Inferior parietal cortex (tissue), 1 donor: ENCODE data around the gene CCR3.

Source experiments
- DNase-seq: peaks from one replicate; pipeline ENCODE4 v3.0.0-alpha.2; 2016; ENCODE audit errors: extremely low spot score

The CCR3 gene

GRCh38 chr3:46221391-46221790 is 20.9 kb upstream of the CCR3 start:
- no peak for DNase-seq

DNA sequence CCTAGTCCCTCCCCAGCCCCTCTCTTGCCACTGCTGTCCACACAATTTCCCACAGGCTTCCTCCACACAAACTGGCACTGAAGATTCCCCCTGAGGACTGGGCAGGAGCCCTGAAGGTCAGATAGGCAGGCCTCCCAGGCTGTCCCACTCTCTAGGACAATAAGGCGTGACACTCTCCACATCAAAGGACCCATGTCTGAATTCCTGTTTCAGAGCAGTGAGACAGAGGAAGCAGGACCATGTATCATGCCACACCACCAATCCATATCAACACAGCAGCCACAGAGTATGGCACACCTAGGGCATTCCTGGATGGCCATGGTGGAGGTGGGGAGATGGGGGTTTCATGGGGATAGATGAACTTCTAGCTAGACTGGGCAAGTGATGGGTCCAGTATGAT is 20.3 kb upstream of the CCR3 start:
- DNase-seq, result no peak

DNA sequence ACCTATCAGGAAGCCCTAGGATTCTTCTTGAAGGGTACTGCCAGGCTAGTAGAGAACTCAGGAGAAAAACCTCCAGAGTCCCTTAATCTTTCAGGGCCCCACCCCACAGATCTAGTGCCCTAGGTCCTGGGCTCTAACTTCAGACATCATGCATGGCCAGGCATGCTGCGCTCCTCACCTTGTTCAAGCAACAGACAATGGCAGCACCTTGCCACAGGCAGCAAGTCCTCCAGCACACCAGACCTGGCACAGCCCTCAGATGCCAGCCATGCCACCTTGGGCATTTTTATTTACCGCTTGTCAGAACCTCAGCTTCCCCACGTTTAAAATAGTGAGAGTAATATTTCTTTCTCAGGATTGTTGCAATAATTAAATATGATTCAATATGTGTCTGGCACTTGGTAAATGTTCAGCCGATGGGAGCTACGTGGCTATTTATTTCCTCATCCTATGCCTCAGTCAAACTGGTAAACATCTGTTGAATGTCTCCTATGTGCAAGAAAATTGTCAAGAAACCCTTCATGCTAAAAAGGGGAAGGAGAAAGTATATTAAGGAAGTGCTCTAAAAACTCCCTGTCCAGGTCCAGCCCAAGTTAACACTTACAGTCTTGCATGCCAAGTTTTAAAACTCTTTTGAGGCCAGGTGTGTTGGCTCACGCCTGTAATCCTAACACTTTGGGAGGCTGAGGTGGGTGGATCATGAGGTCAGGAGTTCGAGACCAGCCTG is 19.7 kb upstream of the CCR3 start:
- DNase-seq, result no peak

DNA sequence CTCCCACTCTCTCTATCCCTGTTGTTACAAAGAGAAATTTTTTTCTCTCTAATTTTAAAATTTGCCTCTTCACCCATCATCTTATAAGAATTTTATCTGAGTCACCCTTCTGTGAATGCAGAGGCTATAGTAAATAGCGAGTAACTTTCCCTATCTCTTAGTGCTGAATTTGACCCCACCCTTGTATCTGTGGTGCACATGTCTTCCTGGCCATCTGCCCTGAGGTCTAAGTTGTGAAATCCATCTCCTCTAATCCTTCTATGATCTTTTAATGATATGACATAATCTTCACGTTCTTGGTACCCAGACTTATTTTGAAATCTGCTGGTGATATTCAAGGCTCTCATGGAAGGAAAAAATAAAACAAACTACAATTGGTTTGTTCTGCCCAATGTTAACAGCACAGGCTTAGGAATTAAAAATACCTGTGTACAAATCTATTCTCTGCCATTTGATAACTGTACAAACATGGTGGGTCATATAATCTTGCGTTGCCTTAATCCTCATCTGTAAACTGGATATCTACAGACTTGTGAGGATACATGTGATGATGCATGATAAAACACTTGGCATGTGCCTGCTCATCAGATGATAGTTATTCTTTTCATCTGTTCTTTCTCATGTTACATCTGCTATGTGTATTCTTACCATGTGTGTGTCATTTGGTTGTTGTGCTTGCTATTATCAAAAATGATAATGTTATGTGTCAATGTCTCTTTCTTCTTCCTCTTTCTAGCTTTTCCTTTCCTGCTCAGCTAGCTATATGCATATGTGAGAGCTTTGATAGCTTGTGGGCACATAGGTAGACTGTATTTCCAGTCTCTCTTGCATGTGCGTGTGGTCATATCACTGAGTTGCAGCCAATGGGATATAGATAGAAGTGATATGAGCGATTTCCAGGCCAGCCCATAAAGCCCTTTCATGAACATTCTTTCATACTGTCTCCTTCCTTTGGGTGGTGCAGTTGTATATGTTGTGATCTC is 13.7 kb upstream of the CCR3 start:
- no peak for DNase-seq

DNA sequence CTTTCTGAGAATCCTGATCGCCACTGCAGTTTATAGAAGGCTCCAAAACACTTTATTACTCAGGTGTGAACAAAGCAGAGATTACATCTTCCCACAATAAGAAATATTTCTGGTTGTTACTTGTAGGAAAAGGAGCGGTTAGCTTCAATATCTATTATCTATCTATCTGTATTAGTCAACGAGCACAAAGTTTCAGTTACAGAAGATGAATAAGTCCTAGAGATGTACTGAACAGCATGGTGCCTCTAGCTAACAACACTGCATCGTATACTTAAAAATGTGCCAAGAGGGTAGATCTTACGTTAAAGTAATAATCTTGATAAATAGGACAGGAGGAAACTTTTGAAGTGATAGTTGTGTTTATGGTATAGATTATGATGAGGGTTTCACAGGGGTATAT is 10.9 kb upstream of the CCR3 start:
- DNase-seq, result no peak

DNA sequence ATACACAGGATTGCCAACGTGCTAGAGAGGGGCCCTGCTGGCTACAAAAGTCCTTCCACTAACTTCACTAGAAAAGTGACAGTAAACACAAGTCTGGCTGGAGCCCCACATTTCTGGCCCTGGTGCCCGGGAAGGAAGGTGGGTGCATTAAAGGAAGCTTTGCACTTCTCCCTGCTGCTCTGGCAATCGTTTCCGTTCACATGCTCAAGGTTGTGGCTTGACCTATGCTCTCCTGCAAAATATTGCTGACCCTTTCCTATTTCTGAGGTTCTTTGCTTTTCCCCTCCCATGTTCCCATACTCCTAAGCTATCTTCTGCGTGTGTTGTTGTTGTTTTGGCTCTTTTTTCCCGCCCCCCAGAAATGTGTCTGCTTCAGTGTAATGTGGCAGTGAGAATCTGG is 9.1 kb upstream of the CCR3 start:
- DNase-seq, result no peak

DNA sequence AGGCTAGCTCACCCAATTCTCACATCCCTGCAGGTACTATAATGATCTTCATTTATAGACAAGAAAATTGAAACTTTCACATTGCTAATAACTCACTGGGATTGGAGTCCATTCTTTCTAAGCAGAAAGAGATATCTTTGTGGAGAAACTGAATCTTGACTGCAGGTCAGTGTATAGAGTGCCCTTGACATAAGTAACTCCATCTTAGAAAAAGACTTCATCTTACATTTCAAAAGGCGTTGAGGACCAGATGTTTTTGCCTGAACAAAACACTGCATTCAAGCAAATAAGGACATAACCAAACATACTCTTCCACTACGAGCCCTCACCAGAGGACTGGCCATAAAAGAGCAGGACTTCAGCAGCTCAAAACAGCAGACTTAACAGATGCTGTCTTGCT is 6.8 kb upstream of the CCR3 start:
- DNase-seq, result no peak

GRCh38 chr3:46236294-46237054 is 5.8 kb upstream of the CCR3 start:
- DNase-seq, result no peak

DNA sequence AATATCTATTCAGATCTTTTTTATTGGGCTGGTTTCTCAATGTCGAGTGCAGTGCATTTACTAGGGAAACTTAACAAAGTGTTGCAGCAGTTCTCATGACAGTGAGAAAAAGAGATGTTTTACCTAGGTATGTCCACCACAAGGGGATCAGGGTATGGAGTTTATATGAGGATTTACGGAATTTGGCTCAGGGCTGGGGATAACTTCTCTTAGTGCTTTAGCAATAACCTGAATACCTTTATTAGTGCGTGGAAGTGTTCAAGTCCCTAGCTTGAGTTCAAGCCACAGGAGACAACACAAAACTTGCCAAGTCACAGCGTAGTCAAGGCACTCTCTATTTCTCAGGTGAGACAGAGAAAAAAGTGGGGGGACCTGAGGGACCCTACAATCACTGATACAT is 3.9 kb upstream of the CCR3 start:
- DNase-seq, result no peak

GRCh38 chr3:46239301-46239938 is 2.8 kb upstream of the CCR3 start:
- no peak for DNase-seq

GRCh38 chr3:46239952-46240351 is 2.3 kb upstream of the CCR3 start:
- no peak for DNase-seq

DNA sequence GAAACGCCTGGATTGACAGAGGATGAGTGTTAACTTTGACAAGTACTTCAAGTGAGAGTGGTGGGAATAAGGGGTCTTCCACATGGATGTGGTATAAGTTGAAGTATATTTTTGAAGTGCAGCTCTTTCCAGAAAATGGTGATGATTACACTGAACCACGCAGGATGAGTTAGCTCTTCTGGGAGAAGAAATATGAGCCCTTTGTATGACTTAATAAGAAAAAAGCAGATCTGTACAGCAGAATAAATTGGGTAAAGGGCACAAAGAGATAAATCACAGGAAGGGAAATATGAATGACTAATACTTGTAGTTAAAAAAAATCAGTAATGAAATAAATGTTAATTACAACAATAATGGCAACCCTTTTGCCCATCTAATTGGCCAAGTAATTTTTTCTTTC is 1.3 kb downstream of the CCR3 start:
- DNase-seq, result no peak

- DNase-seq, result no peak
Measured at GRCh38 chr3:46245146-46245545, 2.9 kb downstream of the CCR3 start.

GRCh38 chr3:46252980-46253379 is 10.7 kb downstream of the CCR3 start:
- DNase-seq, result no peak

- DNase-seq, result no peak
Measured at GRCh38 chr3:46258525-46258924, 16.3 kb downstream of the CCR3 start.

DNA sequence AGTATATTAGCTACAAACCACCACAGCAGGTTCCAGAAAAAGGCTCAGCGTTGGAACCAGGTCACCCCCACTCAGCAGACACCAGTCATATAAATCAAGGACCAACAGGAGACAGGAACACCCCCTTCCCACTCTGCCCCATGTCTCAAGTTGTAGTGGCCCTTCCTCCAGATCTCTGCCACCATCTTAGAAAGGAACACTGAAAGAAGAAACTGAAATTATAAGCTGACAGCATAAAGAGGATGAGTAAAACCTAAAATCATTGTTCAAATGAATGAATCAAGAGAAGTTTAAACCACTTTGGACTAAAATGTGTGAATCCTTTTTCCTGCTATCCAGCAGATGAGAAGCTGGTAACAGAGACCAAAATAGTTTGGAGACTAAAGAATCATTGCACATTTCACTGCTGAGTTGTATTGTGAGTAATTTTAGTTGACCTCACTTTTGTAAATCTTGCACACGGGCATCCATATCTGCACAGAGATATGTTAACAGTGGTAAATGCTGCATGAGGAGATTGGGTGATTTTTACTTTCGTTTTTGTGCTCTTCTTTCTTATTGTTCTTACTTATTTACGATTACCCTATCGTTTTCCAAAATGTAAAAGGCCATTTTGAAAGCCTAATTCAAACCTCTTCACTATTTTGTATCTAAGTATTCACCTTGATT is 19.8 kb downstream of the CCR3 start:
- DNase-seq, result no peak

- DNase-seq, result no peak
Measured at GRCh38 chr3:46264002-46264401, 21.7 kb downstream of the CCR3 start.

DNA sequence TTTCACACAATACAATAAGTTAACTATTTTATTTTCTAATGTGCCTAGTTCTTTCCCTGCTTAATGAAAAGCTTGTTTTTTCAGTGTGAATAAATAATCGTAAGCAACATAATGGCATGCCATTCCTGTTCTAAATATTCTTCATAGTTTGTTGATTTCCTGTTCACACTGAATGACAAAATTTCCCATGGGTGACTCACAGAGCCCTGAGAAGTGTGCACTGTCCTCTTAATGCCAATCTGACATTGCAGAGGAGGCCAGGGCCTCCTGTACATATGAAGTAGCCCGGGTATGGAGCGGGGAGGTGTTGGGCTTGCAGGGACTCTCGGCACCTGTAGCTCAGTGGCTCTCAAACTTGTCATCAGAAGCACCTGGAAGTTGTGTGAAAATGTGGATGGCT is 24.3 kb downstream of the CCR3 start:
- DNase-seq, result no peak

DNA sequence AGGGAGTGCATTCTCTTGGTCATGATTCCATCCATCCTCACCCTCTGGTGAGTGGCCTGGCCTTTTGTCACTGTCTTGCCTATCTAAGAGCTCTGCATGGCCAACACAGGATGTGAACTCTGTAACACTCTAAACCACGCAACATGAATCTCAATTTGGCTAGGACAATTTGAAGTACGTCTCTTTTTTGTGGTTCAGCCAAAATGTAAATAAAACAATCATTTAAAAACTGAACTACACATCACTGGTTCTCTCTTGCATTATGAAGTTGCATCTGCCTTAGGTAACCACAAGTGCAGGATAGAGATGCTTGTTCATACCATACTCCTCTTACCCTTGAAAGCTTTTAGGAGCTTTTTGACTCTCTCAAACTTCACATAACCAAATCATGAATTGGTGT is 27.3 kb downstream of the CCR3 start:
- DNase-seq, result no peak

- no peak for DNase-seq
Measured at GRCh38 chr3:46270474-46270873, 28.2 kb downstream of the CCR3 start.

DNA sequence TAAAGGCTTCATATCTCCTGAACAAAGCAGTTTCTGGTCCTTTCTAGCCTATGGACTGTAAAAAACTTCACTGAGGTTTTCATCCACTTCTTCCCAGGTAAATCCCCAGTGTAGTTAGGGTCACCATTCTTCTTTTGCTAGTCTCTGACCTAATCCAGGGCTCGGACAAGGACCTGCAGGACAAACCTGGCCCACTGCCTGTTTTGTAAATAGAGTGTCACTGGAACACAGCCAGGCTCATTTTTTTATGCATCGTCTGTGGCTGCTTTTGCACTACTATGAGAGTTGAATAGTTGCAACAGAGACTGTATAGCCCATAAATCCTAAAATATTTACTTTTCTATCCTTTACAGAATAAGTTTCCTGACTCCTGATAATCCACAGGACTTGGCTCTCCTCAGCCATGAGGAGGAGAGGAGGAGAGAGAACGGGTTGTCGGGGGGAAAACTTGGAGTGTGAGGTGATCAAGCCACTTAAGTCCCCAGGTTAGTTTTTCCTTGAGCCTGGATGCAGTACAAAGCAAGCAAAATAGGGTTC is 29.0 kb downstream of the CCR3 start:
- DNase-seq, result no peak
